CD4-positive, CD25-positive, alpha-beta regulatory T cell (primary cell): Measurements from ENCODE around the gene SH3GLB1. TPM values are rescaled to one million over a fixed set of nuclear protein-coding genes. Genes with fewer than 3 reads are reported as not detected.

Source experiments
- ATAC-seq, 2 donors: fragments of 150-1000 bp; cut with Tn5 transposase; one replicate each; pipeline ENCODE4 v1.10.0; 2021; ENCODE audit warnings: low read depth in 2 of 2, moderate number of reproducible peaks in 2 of 2, moderate library complexity in 1 of 2
- DNase-seq, 3 donors: peaks; one replicate each; pipeline versions ENCODE4 v3.0.0 to v3.0.0-alpha.2; 2012 to 2022; ENCODE audit warnings: mixed read lengths in 1 of 3
- H3K27ac ChIP-seq: one replicate; pipeline ENCODE4 v1.7.0; 2013; ENCODE audit warnings: mild to moderate bottlenecking, low read length; ENCODE audit not compliant: insufficient read depth, poor library complexity, severe bottlenecking
- H3K27me3 ChIP-seq: one replicate; pipeline ENCODE4 v1.7.0; 2013; ENCODE audit warnings: low read length; ENCODE audit not compliant: control insufficient read depth, insufficient read depth
- H3K36me3 ChIP-seq: one replicate; pipeline ENCODE4 v1.7.0; 2013; ENCODE audit warnings: mild to moderate bottlenecking, low read length, moderate library complexity; ENCODE audit not compliant: control insufficient read depth, insufficient read depth
- H3K4me1 ChIP-seq: 2 replicates; pipeline ENCODE4 v1.7.0; 2013; ENCODE audit warnings: mild to moderate bottlenecking, low read length; ENCODE audit not compliant: insufficient read depth, control insufficient read depth, poor library complexity, severe bottlenecking
- H3K4me3 ChIP-seq: one replicate; pipeline ENCODE4 v1.7.0; 2013; ENCODE audit warnings: low read depth, mild to moderate bottlenecking, low read length, moderate library complexity
- H3K9me3 ChIP-seq, 2 experiments: 1 replicate in 1 of 2; 2 replicates in 1 of 2; pipeline ENCODE4 v1.7.0; 2013; ENCODE audit warnings: low read length in 2 of 2, mild to moderate bottlenecking in 1 of 2, moderate library complexity in 1 of 2; ENCODE audit not compliant: control insufficient read depth in 2 of 2
- H3K27ac Mint-ChIP-seq, 3 donors: one replicate each; pipeline ENCODE4 v1.8.0; 2020 to 2022; ENCODE audit warnings: mild to moderate bottlenecking in 3 of 3, mixed read lengths in 3 of 3, moderate library complexity in 2 of 3
- H3K27me3 Mint-ChIP-seq: one replicate; pipeline ENCODE4 v1.8.0; 2022; ENCODE audit warnings: mild to moderate bottlenecking, mixed read lengths
- H3K36me3 Mint-ChIP-seq: one replicate; pipeline ENCODE4 v1.8.0; 2020; ENCODE audit warnings: mixed read lengths
- H3K4me1 Mint-ChIP-seq, 4 donors: one replicate each; pipeline ENCODE4 v1.8.0; 2020 to 2022; ENCODE audit warnings: mixed read lengths in 4 of 4, mild to moderate bottlenecking in 1 of 4
- H3K4me3 Mint-ChIP-seq, 4 donors: one replicate each; pipeline ENCODE4 v1.8.0; 2020 to 2022; ENCODE audit warnings: mild to moderate bottlenecking in 4 of 4, mixed read lengths in 4 of 4, moderate library complexity in 3 of 4
- H3K9me3 Mint-ChIP-seq, 7 donors: one replicate each; pipeline ENCODE4 v1.8.0; 2020 to 2022; ENCODE audit warnings: mixed read lengths in 7 of 7, mild to moderate bottlenecking in 3 of 7, moderate library complexity in 2 of 7
- polyA plus RNA-seq, 4 donors: library from polyadenylated mRNA; unstranded; fragments of 300-500 nt; fragmentation: Illumina TruSeq; gene quantifications; one replicate each; pipeline ENCODE4 v1.2.3, GENCODE V29; 2021
- total RNA-seq: library from RNA; stranded (reverse); gene quantifications from one replicate; pipeline ENCODE4 v1.2.3, GENCODE V29; 2022

Gene SH3GLB1
- total and polyA plus RNA-seq, 5 donors from 2014 or later = 45.2 to 76.9 (median 61.8) TPM

GRCh38 chr1:86764523-86764922, 60.1 kb downstream of the SH3GLB1 start:
- no peaks in the 10 kb centered on the region for H3K4me1 Mint-ChIP-seq
- Histone ChIP-seq H3K27ac (no peak overlapping the region), H3K4me3 (no peak overlapping the region), H3K36me3 (no peaks in the 10 kb centered on the region), H3K27me3 (peaks cover 5% of the 10 kb centered on the region), H3K9me3 (no peaks in the 10 kb centered on the region), H3K4me1 (no peaks in the 10 kb centered on the region)
- H3K27me3 Mint-ChIP-seq = peaks cover 14% of the 10 kb centered on the region
- DNase-seq (no peak), ATAC-seq (no peak)
- H3K36me3 Mint-ChIP-seq = no peaks in the 10 kb centered on the region
- no peak overlapping the region for H3K27ac Mint-ChIP-seq
- no peak overlapping the region for H3K4me3 Mint-ChIP-seq
- peaks cover 0 to 12% (median 1%) of the 10 kb centered on the region in 7 donors for H3K9me3 Mint-ChIP-seq

- Histone ChIP-seq H3K4me3 (no peak overlapping the region), H3K4me1 (no peaks in the 10 kb centered on the region), H3K9me3 (no peaks in the 10 kb centered on the region), H3K27me3 (peaks cover 5% of the 10 kb centered on the region), H3K27ac (no peak overlapping the region), H3K36me3 (no peaks in the 10 kb centered on the region)
- Mint-ChIP-seq H3K4me3 (no peak overlapping the region), H3K27ac (no peak overlapping the region), H3K9me3 (peaks cover 0 to 10% (median 1%) of the 10 kb centered on the region in 7 donors), H3K36me3 (no peaks in the 10 kb centered on the region), H3K4me1 (no peaks in the 10 kb centered on the region), H3K27me3 (peaks cover 14% of the 10 kb centered on the region)
- ATAC-seq (no peak), DNase-seq (no peak)
Measured at GRCh38 chr1:86765073-86765472, 60.7 kb downstream of the SH3GLB1 start.

GRCh38 chr1:86765674-86766073, 61.3 kb downstream of the SH3GLB1 start:
- no peaks in the 10 kb centered on the region for H3K4me1 Mint-ChIP-seq
- H3K27me3 ChIP-seq = peaks cover 5% of the 10 kb centered on the region
- H3K27me3 Mint-ChIP-seq = peaks cover 14% of the 10 kb centered on the region
- DNase-seq (no peak), ATAC-seq (no peak)
- no peaks in the 10 kb centered on the region for H3K36me3 ChIP-seq
- H3K9me3 ChIP-seq = no peaks in the 10 kb centered on the region
- no peaks in the 10 kb centered on the region for H3K4me1 ChIP-seq
- H3K9me3 Mint-ChIP-seq = peaks cover 0 to 10% (median 1%) of the 10 kb centered on the region in 7 donors
- H3K27ac ChIP-seq = no peak overlapping the region
- H3K4me3 ChIP-seq = no peak overlapping the region
- no peak overlapping the region for H3K4me3 Mint-ChIP-seq
- no peaks in the 10 kb centered on the region for H3K36me3 Mint-ChIP-seq
- H3K27ac Mint-ChIP-seq = no peak overlapping the region

GRCh38 chr1:86768554-86768953, 64.2 kb downstream of the SH3GLB1 start:
- H3K27me3 ChIP-seq = peaks cover 5% of the 10 kb centered on the region
- ATAC-seq = no peak
- no peaks in the 10 kb centered on the region for H3K4me1 ChIP-seq
- no peak for DNase-seq
- Mint-ChIP-seq H3K4me1 (no peaks in the 10 kb centered on the region), H3K27ac (no peak overlapping the region), H3K36me3 (no peaks in the 10 kb centered on the region), H3K4me3 (no peak overlapping the region), H3K9me3 (peaks cover 0 to 5% (median 1%) of the 10 kb centered on the region in 7 donors), H3K27me3 (peaks cover 7% of the 10 kb centered on the region)
- no peaks in the 10 kb centered on the region for H3K36me3 ChIP-seq
- H3K4me3 ChIP-seq = no peak overlapping the region
- H3K27ac ChIP-seq = no peak overlapping the region
- no peaks in the 10 kb centered on the region for H3K9me3 ChIP-seq

- Mint-ChIP-seq H3K27me3 (peaks cover 7% of the 10 kb centered on the region), H3K27ac (no peak overlapping the region), H3K4me3 (no peak overlapping the region), H3K9me3 (peaks cover 0 to 7% (median 1%) of the 10 kb centered on the region in 7 donors), H3K36me3 (no peaks in the 10 kb centered on the region), H3K4me1 (peaks cover 0 to 5% (median 2%) of the 10 kb centered on the region in 4 donors)
- Histone ChIP-seq H3K27me3 (peaks cover 5% of the 10 kb centered on the region), H3K36me3 (no peaks in the 10 kb centered on the region), H3K4me3 (no peak overlapping the region), H3K9me3 (no peaks in the 10 kb centered on the region), H3K27ac (no peak overlapping the region), H3K4me1 (no peaks in the 10 kb centered on the region)
- ATAC-seq (no peak), DNase-seq (no peak)
Measured at GRCh38 chr1:86769065-86769464, 64.7 kb downstream of the SH3GLB1 start.

GRCh38 chr1:86773341-86774288, 69.2 kb downstream of the SH3GLB1 start:
- ATAC-seq (no peak), DNase-seq (no peak)
- no peaks in the 10 kb centered on the region for H3K9me3 ChIP-seq
- no peaks in the 10 kb centered on the region for H3K36me3 Mint-ChIP-seq
- H3K27ac ChIP-seq = no peak overlapping the region
- peak overlapping the region in 1 of 3 donors; percentile 33 for H3K27ac Mint-ChIP-seq
- H3K9me3 Mint-ChIP-seq = peaks cover 0 to 2% (median 0%) of the 10 kb centered on the region in 7 donors
- H3K36me3 ChIP-seq = no peaks in the 10 kb centered on the region
- no peaks in the 10 kb centered on the region for H3K27me3 ChIP-seq
- no peak overlapping the region for H3K4me3 ChIP-seq
- peaks cover 0 to 9% (median 4%) of the 10 kb centered on the region in 4 donors for H3K4me1 Mint-ChIP-seq
- peaks cover under 1% of the 10 kb centered on the region for H3K27me3 Mint-ChIP-seq
- no peaks in the 10 kb centered on the region for H3K4me1 ChIP-seq
- H3K4me3 Mint-ChIP-seq = no peak overlapping the region

- H3K27ac ChIP-seq = no peak overlapping the region
- no peaks in the 10 kb centered on the region for H3K9me3 ChIP-seq
- H3K9me3 Mint-ChIP-seq = peaks cover 0 to 2% (median 0%) of the 10 kb centered on the region in 7 donors
- no peaks in the 10 kb centered on the region for H3K36me3 ChIP-seq
- H3K4me3 Mint-ChIP-seq = no peak overlapping the region
- no peaks in the 10 kb centered on the region for H3K36me3 Mint-ChIP-seq
- peaks cover 0 to 9% (median 4%) of the 10 kb centered on the region in 4 donors for H3K4me1 Mint-ChIP-seq
- ATAC-seq (peak; percentile 62 to 68), DNase-seq (peak in 1 of 3 donors; percentile 66)
- peak overlapping the region in 1 of 3 donors; percentile 33 for H3K27ac Mint-ChIP-seq
- H3K4me1 ChIP-seq = no peaks in the 10 kb centered on the region
- H3K27me3 ChIP-seq = no peaks in the 10 kb centered on the region
- H3K4me3 ChIP-seq = no peak overlapping the region
- H3K27me3 Mint-ChIP-seq = no peaks in the 10 kb centered on the region
Measured at GRCh38 chr1:86774305-86775295, 70.2 kb downstream of the SH3GLB1 start.
